ENCODE measurements around the gene CCDC187.

CCDC187 gene

GRCh38 chr9:136307215-136307750, 3.4 kb upstream of the CCDC187 start:
- H3K4me3 ChIP-seq (ENCODE audit: low read length), result no peak overlapping the region
- no peak for TF ChIP-seq CTCF (IDR thresholded peaks at IDR 0.05; ENCODE audit: insufficient read depth, low read depth, low read length, missing control alignments)
- no peak for DNase-seq (ENCODE audit: low read depth)

- TF ChIP-seq CTCF (IDR thresholded peaks at IDR 0.05; ENCODE audit: insufficient read depth, low read depth, low read length, missing control alignments), result no peak
- no peak for DNase-seq (ENCODE audit: low read depth)
- H3K4me3 ChIP-seq (ENCODE audit: low read length), result no peak overlapping the region
These were observed 2.6 kb upstream of the CCDC187 start for GRCh38 chr9:136306211-136307208.

GRCh38 chr9:136305804-136306203, 1.9 kb upstream of the CCDC187 start:
- no peak for TF ChIP-seq CTCF (IDR thresholded peaks at IDR 0.05; ENCODE audit: insufficient read depth, low read depth, low read length, missing control alignments)
- no peak for DNase-seq (ENCODE audit: low read depth)

GRCh38 chr9:136304981-136305380, 1.1 kb upstream of the CCDC187 start:
- TF ChIP-seq CTCF (IDR thresholded peaks at IDR 0.05; ENCODE audit: insufficient read depth, low read depth, low read length, missing control alignments), result no peak
- H3K4me3 ChIP-seq (ENCODE audit: low read length), result no peak overlapping the region
- no peak for DNase-seq (ENCODE audit: low read depth)

More at GRCh38 chr9:136305804-136306203, 1.9 kb upstream of the CCDC187 start:
- no peak overlapping the region for H3K4me3 ChIP-seq (ENCODE audit: low read length)

- no peak for DNase-seq (ENCODE audit: low read depth)
- no peak overlapping the region for H3K4me3 ChIP-seq (ENCODE audit: low read length)
- TF ChIP-seq CTCF (IDR thresholded peaks at IDR 0.05; ENCODE audit: insufficient read depth, low read depth, low read length, missing control alignments), result no peak
These were observed 562 bp upstream of the CCDC187 start for GRCh38 chr9:136304456-136304855.

GRCh38 chr9:136303066-136303824, 649 bp downstream of the CCDC187 start:
- TF ChIP-seq CTCF (IDR thresholded peaks at IDR 0.05; ENCODE audit: insufficient read depth, low read depth, low read length, missing control alignments), result no peak
- DNase-seq (ENCODE audit: low read depth), result no peak
- no peak overlapping the region for H3K4me3 ChIP-seq (ENCODE audit: low read length)
